IPS-18c (cell line): Measurements from ENCODE around the gene HSD11B1L.
"Not testable (repeated sequence)": the region's sequence is repeated elsewhere in the genome, so short reads cannot be mapped to it uniquely, and the experiment has no call there.

Experiments used
- H3K4me3 ChIP-seq: 2 replicates; pipeline ENCODE4 v1.7.0; 2013; ENCODE audit warnings: low read depth, mild to moderate bottlenecking, low read length, moderate library complexity; ENCODE audit not compliant: insufficient read depth
- H3K9me3 ChIP-seq: one replicate; pipeline ENCODE4 v1.6.1; 2013; ENCODE audit warnings: mild to moderate bottlenecking, low read length, moderate library complexity; ENCODE audit not compliant: control insufficient read depth, insufficient read depth

The HSD11B1L gene

DNA sequence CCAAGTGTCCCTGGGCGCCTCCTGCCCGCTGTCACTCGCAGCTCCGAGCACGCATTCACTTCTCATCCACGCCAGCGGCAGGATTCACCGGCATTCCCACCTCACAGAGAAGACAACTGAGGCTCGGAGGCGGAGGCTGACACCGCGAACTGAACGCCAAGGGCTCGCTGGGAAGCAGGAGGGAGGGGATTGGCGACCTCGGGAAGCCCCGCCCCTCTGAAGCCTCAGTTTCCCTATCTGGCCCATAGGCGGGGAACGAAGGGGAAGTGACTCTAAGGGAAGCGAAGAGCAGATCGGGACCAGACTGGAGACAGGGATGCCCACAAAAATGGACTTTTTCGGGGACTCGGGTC lies 767 bp upstream of the HSD11B1L start:
- Histone ChIP-seq H3K9me3 (no peaks in the 10 kb centered on the region), H3K4me3 (peak overlapping the region; percentile 60)

DNA sequence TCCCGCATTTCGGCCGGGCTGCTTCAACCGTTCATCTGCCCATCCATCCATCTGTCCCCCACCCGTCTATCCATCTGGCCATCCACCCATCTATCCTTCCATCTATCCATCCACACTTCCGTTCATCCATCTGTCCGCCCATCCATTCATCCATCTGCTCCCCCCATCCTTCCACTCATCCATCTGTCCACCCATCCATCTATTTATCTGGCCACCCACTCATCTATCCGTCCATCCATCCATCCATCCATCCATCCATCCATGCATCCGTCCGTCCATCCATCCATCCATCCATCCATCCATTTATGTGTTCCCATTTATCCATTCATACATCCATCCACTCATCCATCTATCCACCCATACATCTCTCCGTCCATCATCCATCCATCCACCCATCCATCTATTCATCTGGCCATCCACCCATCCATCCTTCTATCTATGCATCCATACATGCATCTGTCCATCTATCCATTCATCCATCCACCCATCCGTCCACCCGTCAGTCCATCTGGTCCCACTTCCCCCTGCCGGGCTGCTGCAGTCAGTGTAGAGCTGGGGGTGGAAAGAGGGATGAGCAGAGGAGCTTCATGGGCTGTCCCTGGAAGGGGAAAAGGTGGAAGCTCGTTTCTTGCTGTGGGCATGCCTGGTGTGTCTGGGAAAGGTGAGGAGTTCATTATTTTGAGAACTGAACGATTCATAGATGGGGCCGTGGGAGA lies 722 bp downstream of the HSD11B1L start:
- H3K4me3 ChIP-seq, result peak overlapping the region; percentile 60

DNA sequence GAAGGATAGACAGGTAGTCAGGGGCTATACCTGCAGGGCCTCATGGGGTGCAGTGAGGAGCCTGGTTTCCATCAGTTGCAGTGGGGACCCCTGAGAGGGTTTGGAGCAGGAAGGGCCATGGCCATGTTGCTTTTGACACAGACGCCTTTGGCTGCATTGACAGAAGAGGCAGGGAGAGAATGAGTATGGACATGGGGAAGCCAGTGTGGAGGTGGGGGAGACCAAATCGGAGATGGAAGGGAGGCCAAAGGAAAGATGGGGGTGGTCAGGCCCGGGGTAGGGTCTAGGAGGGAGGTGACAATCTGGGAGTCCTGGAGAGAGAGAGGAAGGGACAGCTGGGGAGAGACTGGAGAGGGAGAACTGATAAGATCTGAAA lies 1.3 kb downstream of the HSD11B1L start:
- Histone ChIP-seq H3K9me3 (no peaks in the 10 kb centered on the region), H3K4me3 (no peak overlapping the region)

More for the DNA sequence above, 722 bp downstream of the HSD11B1L start:
- H3K9me3 ChIP-seq, result no peaks in the 10 kb centered on the region

DNA sequence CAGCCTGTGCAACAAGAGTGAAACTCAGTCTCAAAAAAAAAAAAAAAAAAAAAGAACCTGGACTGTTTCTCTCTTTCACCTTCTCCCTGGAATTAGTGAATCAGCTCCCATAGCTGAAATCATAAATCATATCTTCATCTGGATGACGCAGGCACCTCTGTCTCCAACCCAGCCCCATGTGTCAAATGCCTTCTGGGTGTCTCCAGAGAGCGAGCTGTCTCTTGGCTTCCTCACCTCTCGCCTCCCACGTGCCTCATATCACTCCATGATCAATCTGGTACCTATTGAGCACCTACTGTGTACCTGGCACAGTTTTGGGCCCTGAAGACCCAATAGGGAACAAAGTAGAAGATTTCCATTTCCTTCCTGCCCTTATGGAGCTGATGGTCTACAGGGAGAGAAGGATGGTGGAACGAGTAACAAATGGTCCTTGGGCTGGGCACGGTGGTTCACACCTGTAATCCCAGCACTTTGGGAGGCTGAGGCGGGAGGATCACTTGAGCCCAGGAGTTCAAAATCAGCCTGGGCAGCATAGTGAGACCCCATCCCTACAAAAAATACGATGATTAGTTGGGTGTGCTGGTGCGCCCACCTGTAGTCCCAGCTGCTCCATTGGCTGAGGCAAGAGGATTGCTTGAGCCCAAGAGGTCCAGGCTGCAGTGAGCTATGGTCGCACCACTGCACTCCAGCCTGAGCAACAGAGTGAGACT lies 2.5 kb downstream of the HSD11B1L start:
- H3K4me3 ChIP-seq, result no peak overlapping the region
- peaks cover 2% of the 10 kb centered on the region for H3K9me3 ChIP-seq

DNA sequence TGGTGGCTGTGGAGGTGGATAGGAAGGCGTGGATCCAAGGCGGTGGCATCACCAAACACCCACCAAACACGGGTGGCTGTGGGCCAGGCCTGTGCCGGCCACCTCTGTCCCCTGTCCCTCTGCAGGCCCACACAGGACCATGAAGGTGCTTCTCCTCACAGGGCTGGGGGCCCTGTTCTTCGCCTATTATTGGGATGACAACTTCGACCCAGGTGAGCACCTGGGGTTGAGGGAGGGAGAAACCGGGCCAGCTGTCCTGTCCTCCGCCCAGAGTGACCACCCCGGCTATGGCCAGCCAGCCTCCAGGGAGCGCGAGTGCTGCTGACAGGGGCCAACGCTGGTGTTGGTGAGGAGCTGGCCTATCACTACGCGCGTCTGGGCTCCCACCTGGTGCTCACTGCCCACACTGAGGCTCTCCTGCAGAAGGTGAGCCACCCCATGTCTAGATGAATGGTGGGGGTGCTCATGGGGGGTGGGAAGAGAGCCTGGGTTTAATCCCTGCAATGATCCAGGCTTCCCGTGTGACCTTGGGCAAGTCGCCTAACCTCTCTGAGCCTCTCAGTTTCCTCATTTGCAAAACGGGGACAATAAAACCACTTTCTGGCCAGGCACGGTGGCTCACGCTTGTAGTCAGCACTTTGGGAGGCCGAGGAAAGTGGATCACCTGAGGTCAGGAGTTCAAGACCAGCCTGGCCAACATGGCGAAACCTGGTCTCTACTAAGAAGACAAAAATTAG lies 4.0 kb downstream of the HSD11B1L start:
- Histone ChIP-seq H3K4me3 (no peak overlapping the region), H3K9me3 (peaks cover 2% of the 10 kb centered on the region)

DNA sequence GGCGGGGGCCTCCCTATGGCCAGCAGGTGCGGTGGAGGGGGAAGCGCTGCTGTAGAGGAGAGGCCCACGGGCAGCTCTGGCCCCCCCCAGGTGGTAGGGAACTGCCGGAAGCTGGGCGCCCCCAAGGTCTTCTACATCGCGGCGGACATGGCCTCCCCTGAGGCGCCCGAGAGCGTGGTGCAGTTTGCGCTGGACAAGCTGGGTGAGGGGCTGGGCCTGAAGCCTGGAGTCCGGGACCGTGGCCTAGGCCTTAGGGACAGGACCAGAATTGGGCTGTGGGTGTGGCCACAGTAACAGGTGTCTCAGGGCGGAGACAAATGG lies 5.5 kb downstream of the HSD11B1L start:
- peaks cover 2% of the 10 kb centered on the region for H3K9me3 ChIP-seq
- H3K4me3 ChIP-seq, result peak overlapping the region; percentile 89

DNA sequence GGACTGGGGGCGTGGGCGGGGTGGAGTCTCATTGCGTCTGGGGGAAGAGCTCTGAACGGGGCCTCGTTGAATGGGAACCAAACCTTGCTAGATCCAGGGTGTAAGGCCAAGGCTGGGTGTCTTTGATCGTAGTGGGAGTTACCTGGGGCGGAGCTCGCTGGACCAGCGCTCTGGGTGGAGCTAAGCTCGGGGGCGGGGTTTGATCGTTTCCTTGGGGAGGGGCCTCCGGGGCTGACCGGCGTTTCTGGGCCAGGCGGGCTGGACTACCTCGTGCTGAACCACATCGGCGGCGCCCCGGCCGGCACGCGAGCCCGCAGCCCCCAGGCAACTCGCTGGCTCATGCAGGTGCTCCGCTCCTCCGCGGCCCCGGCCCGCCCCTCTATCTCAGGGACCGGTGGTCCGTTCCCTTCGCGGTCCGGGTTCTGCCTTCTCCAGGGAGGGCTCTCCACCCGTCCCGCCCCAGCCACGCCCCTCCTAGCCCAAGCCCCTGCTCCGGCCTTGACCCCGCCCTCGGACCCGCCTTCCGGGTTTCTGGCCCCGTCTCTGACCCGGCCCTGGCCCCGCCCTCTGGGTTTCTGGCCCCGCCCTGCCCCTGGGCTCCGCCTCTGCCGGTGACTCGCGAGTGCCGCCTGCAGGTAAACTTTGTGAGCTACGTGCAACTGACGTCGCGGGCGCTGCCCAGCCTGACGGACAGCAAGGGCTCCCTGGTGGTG lies 6.0 kb downstream of the HSD11B1L start:
- H3K4me3 ChIP-seq, result peak overlapping the region; percentile 89
- H3K9me3 ChIP-seq, result peaks cover 2% of the 10 kb centered on the region

DNA sequence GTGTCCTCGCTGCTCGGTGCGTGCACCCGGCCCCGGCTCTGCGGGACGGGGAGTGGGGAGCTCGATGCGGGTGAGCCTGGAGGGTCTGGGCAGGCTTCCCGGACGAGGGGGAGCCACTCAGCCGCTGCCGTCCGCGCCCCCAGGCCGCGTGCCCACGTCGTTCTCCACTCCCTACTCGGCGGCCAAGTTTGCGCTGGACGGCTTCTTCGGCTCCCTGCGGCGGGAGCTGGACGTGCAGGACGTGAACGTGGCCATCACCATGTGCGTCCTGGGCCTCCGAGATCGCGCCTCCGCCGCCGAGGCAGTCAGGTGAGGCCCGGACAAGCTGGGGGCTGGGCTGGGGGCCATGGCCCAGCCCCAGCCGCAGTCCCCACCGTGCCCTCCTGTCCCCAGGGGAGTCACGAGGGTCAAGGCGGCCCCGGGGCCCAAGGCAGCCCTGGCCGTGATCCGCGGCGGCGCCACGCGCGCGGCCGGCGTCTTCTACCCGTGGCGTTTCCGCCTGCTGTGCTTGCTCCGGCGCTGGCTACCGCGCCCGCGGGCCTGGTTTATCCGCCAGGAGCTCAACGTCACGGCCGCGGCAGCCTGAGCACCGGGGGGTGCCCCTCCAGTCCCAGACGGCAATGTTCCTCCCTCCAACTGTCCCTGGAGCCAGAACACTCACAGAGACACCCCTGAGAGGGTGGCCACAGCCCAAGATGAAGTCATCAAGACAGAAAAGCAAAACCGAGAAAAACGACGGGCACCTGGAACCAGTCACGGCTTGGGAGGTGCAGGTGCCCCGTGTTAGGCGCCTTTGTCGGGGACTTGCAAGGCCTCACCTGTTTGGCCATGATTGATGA lies 6.8 kb downstream of the HSD11B1L start:
- peaks cover 2% of the 10 kb centered on the region for H3K9me3 ChIP-seq
- H3K4me3 ChIP-seq, result peak overlapping the region; percentile 34

DNA sequence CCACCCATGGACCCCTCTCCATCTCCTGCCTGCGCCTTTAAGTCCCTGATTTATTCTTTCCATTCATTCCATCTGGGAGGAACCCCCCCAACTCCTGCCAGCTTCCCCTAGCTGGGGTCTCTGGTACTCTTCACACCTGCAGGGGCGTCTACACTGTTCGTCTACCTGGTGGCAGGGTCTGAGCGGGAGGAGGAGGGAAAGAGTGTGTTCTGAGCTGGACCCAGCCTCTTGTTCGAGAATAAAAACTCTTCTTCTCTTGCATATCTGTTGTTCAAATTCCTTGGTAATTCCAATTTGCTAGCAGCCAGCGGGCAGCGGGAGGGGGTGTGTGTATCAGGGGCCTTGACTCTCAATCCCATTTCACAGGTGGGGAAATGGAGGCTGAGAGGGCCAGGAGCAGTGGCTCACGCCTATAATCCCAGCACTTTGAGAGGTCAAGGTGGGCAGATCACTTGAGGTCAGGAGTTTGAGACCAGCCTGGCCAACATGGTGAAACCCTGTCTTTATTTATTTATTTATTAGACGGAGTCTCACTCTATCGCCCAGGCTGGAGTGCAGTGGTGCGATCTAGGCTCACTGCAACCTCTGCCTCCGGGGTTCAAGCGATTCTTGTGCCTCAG lies 7.5 kb downstream of the HSD11B1L start:
- H3K9me3 ChIP-seq, H3K4me3 ChIP-seq: not testable (repeated sequence)

DNA sequence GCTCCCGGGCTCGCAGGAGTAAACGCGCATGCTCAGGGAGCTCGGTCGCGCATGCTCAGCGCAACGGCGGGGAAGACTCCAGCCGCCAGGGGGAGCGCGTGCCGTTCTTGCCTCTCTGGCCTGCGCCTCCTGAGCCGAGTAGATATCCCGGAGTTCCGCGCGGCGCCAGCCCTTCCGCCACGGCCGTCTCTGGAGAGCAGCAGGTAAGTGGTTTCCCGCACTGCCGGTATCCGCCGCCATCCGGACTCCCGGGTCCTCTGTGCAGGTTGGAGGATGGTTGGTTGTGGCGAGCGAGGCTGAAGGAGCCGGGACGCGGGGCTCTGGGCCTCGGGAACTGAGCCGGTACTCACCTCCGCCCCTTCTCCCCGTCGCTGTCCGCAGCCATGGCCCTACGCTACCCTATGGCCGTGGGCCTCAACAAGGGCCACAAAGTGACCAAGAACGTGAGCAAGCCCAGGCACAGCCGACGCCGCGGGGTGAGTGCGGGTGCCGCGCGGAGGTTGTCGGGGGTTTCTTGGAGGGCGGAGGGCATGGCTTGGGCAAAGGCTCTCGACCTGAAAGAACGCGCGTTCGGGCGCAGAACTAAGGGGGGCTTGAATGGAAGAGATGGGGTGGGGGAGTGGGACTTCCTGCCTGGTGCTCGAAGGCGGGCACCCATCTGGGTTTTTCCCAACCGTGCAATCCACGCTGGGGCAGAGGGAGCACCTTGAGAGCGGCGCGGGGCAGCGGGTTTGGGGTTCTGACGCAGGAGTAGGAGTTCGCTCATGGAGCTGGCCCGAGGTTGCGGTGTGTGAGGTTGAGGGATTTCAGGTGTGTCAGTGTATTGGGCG lies 9.5 kb downstream of the HSD11B1L start, which contains the start of gene RPL36:
RPL36 (plus strand) TSS at position 171 of the 830 bp plus-strand sequence; CDS start at position 384, 213 bp downstream.
- Histone ChIP-seq H3K9me3 (peaks cover 2% of the 10 kb centered on the region), H3K4me3 (peak within 1 kb of the TSS; percentile 98)

DNA sequence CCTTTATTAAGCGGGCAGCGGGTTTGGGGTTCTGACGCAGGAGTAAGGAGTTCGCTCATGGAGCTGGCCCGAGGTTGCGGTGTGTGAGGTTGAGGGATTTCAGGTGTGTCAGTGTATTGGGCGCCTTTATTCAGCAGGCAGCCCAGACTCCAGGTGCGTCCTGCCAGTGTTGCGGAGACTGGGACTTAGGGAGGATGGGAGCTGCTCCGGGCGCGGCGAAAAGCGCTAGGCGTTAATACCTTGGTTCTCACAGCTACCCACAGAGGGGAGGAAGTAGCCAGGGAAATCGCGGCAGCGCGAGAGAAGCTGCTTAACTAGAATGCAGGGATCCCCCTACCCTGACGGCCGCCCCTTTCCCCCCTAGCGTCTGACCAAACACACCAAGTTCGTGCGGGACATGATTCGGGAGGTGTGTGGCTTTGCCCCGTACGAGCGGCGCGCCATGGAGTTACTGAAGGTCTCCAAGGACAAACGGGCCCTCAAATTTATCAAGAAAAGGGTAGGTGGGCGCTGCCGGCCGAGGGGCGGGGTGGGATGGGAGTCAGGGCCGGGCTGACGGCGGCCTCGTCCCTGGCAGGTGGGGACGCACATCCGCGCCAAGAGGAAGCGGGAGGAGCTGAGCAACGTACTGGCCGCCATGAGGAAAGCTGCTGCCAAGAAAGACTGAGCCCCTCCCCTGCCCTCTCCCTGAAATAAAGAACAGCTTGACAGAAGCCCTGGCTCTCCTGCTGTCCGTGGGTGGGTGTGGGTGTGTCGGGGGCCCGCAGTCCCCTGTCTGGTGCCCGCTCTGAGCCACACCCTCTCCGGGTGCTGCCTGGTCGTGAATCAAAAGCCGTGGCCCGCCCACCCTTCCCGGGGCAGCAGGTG lies 10.4 kb downstream of the HSD11B1L start:
- H3K9me3 ChIP-seq, result peaks cover 2% of the 10 kb centered on the region

DNA sequence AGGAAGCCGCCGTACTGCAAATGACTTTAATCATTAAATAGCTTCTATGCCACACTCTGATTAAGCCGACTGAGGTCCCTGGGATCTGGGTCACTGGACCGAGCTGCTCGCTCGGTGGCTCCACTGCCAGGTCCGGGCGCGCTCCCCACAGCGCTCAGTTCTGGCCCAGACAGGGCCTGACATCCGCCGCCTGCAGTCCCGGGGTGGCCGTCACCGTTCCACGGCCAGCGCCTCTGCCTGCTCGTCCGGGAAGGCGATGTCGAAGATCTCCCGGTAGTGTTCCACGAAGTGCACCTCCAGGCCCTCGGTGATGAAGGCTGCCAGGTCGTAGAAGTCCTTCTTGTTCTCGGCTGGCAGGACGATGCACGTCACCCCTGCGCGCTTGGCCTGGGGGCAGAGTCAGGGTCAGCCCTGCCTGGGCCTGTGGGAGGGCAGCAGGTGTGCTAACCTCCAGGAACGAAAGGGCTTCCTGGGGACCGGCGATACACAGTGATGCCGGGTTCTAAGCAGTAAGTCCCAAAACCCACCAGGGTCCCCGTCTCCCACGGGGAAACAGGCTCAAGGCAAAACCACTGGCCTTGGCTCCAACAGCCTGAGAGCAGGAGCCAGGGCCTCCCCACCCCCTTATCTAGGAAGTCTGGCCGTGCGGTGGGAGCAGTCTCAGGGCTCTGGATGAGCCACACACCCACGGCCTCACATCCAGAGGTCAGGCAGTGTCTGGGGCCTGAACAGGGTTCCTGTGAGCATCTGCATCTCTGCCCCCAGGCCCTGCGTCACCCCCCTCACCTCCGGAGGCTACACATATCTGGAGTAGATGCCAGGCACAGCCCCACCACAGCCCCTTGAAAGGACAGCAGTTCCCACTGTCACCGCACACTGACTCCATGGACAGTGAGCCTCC lies 11.2 kb downstream of the HSD11B1L start:
- peak overlapping the region; percentile 98 for H3K4me3 ChIP-seq
- H3K9me3 ChIP-seq, result peaks cover 2% of the 10 kb centered on the region

More for the DNA sequence above, 10.4 kb downstream of the HSD11B1L start:
- H3K4me3 ChIP-seq, result peak overlapping the region; percentile 98

DNA sequence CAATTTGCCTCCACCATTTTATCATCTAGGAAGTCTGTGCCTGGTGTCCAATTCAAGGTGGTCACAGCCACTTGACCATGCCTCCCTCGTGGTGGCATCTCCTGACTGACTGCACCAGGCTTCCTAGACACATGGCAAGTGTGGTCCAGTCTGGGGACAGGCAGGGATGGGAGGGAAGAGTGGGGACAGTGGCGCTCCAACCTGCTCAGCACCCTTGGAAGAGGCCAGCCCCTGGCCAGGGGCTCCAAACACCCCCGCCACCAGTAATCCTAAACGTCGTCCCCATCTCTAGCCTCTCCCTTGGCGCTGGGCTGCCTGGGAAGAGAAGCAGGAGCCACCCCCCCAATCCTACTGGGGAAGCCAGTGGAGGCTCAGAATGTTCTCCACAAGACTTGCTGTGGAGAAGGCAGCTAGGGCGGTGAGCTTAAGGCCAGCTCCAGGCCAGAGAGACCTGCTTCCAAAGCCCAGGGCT lies 11.9 kb downstream of the HSD11B1L start:
- Histone ChIP-seq H3K9me3 (no peaks in the 10 kb centered on the region), H3K4me3 (no peak overlapping the region)
